GM12864 (cell line): ENCODE measurements around the gene EFCAB9.

Experiments used
- DNase-seq: peaks from one replicate; pipeline ENCODE4 v3.0.0-alpha.2; 2011; ENCODE audit warnings: low read depth
- H3K4me3 ChIP-seq: 2 replicates; pipeline ENCODE4 v1.5.1; 2011; ENCODE audit warnings: mild to moderate bottlenecking, low read depth, low read length, control low read depth
- CTCF ChIP-seq: IDR thresholded peaks from 2 replicates; pipeline ENCODE4 v1.5.1; 2011; ENCODE audit warnings: low read depth, mild to moderate bottlenecking, moderate library complexity, low read length, control low read depth, inconsistent platforms; ENCODE audit errors: missing control alignments

Gene EFCAB9

GRCh38 chr5:172166030-172166826 is 27.7 kb upstream of the EFCAB9 start:
- H3K4me3 ChIP-seq, result no peak overlapping the region
- no peak for DNase-seq
- TF ChIP-seq CTCF, result no peak

- no peak for DNase-seq
- H3K4me3 ChIP-seq, result no peak overlapping the region
- TF ChIP-seq CTCF, result no peak
Measured at GRCh38 chr5:172167895-172168294, 26.1 kb upstream of the EFCAB9 start.

GRCh38 chr5:172168311-172168710 is 25.7 kb upstream of the EFCAB9 start:
- TF ChIP-seq CTCF, result no peak
- no peak overlapping the region for H3K4me3 ChIP-seq
- DNase-seq, result no peak

- no peak for DNase-seq
- TF ChIP-seq CTCF, result no peak
- no peak overlapping the region for H3K4me3 ChIP-seq
Measured at GRCh38 chr5:172169216-172169615, 24.8 kb upstream of the EFCAB9 start.

GRCh38 chr5:172170251-172170701 is 23.7 kb upstream of the EFCAB9 start:
- no peak overlapping the region for H3K4me3 ChIP-seq
- DNase-seq, result no peak
- TF ChIP-seq CTCF, result no peak

- H3K4me3 ChIP-seq, result no peak overlapping the region
- no peak for DNase-seq
- no peak for TF ChIP-seq CTCF
Measured at GRCh38 chr5:172171118-172171517, 22.9 kb upstream of the EFCAB9 start.
